Glutamatergic neuron (in vitro differentiated cells): ENCODE data around the gene PTK7. TPM values are rescaled to one million over a fixed set of nuclear protein-coding genes. Genes with fewer than 3 reads are reported as not detected.

Experiments
- DNase-seq: peaks from one replicate; pipeline ENCODE4 v3.0.0; 2022
- H3K27ac Mint-ChIP-seq: one replicate; pipeline ENCODE4 v1.8.0; 2020; ENCODE audit warnings: mild to moderate bottlenecking, mixed read lengths, inconsistent platforms; ENCODE audit not compliant: unreplicated experiment
- H3K27me3 Mint-ChIP-seq: one replicate; pipeline ENCODE4 v1.8.0; 2020; ENCODE audit warnings: mild to moderate bottlenecking, moderate library complexity, mixed read lengths, inconsistent platforms; ENCODE audit not compliant: unreplicated experiment
- H3K36me3 Mint-ChIP-seq: one replicate; pipeline ENCODE4 v1.8.0; 2020; ENCODE audit warnings: mild to moderate bottlenecking, mixed read lengths, inconsistent platforms; ENCODE audit not compliant: unreplicated experiment
- H3K4me1 Mint-ChIP-seq: one replicate; pipeline ENCODE4 v1.8.0; 2020; ENCODE audit warnings: mild to moderate bottlenecking, low read depth, mixed read lengths, inconsistent platforms; ENCODE audit not compliant: unreplicated experiment
- H3K4me3 Mint-ChIP-seq: one replicate; pipeline ENCODE4 v1.8.0; 2020; ENCODE audit warnings: mild to moderate bottlenecking, mixed read lengths, inconsistent platforms; ENCODE audit not compliant: unreplicated experiment
- H3K9me3 Mint-ChIP-seq: one replicate; pipeline ENCODE4 v1.8.0; 2020; ENCODE audit warnings: mild to moderate bottlenecking, moderate library complexity, mixed read lengths, inconsistent platforms; ENCODE audit not compliant: unreplicated experiment
- total RNA-seq: library from RNA; stranded (reverse); fragmentation: NEBNext Ultra II Directional; extraction: Animal tissue kit (Norgen Biotek cat#: 25700); gene quantifications from one replicate; pipeline ENCODE4 v1.2.1, GENCODE V29; 2021; ENCODE audit not compliant: unreplicated experiment
- TF ChIP-seq, protein P1 (sequence below): fragments of 200-600 bp; sonication (generic); IDR thresholded peaks from one replicate; pipeline ENCODE4 v1.5.0; 2021; ENCODE audit not compliant: partially characterized antibody, unreplicated experiment

The PTK7 gene
- total RNA-seq, 1 donor from 2014 or later: 166 TPM

DNA sequence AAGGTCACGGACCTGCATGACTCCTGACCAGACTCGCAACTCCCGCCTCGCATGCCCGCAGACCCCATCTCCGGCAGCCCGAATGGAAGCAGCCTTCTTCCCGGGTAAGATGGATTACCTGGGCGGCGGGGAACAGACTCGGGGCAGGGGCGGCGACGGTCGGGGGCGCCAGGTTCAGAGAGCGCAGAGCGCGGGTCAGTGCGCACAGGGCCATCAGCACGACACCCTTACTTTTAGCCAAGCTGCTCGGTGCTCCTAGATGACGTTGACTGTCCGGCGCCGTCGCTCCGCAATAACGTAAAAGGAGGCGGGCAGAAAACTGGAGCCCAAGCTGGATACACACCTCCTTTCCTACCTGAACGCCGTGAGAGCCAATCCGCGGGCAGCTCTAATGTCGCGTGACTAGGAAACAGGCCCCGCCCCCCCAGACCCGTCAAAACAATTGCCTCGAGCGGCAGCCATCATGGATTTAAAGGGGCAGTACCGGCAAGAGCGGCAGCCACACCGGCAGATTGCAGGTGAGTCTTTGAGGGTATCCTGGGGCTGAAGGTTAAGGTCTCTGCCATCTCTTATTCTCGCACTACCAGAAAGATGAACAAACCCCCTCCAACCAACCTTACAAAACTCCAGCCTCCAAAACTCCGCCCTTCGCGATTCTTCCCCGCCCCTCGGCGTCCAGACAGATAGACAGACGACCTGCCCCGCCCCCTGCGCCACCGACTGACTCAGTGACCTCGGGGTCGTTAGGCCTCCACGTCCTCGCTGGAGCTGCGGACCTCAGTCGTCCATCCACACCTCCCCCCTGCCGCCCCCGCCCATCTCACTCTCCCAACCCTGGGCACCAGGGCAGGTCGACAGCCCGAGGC, 16.7 kb upstream of the PTK7 start, which contains the start of the genes KLC4 and MRPL2:
TSS of gene KLC4 (plus strand) at position 464 of the 866 bp plus-strand sequence. CDS start 1,705 bp downstream, outside the sequence.
TSS of gene MRPL2 (minus strand) at position 267 of the 866 bp plus-strand sequence. CDS start at position 214, 53 bp downstream.
- Mint-ChIP-seq H3K36me3 (no peaks in the 10 kb centered on the region), H3K27ac (peak within 1 kb of the TSS; percentile 95), H3K4me3 (peak within 1 kb of the TSS; percentile 94), H3K4me1 (peaks cover 9% of the 10 kb centered on the region), H3K9me3 (peaks cover 12% of the 10 kb centered on the region), H3K27me3 (no peaks in the 10 kb centered on the region)
- TF ChIP-seq, protein P1, sequence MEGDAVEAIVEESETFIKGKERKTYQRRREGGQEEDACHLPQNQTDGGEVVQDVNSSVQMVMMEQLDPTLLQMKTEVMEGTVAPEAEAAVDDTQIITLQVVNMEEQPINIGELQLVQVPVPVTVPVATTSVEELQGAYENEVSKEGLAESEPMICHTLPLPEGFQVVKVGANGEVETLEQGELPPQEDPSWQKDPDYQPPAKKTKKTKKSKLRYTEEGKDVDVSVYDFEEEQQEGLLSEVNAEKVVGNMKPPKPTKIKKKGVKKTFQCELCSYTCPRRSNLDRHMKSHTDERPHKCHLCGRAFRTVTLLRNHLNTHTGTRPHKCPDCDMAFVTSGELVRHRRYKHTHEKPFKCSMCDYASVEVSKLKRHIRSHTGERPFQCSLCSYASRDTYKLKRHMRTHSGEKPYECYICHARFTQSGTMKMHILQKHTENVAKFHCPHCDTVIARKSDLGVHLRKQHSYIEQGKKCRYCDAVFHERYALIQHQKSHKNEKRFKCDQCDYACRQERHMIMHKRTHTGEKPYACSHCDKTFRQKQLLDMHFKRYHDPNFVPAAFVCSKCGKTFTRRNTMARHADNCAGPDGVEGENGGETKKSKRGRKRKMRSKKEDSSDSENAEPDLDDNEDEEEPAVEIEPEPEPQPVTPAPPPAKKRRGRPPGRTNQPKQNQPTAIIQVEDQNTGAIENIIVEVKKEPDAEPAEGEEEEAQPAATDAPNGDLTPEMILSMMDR: no peak
- peak; percentile 96 for DNase-seq

DNA sequence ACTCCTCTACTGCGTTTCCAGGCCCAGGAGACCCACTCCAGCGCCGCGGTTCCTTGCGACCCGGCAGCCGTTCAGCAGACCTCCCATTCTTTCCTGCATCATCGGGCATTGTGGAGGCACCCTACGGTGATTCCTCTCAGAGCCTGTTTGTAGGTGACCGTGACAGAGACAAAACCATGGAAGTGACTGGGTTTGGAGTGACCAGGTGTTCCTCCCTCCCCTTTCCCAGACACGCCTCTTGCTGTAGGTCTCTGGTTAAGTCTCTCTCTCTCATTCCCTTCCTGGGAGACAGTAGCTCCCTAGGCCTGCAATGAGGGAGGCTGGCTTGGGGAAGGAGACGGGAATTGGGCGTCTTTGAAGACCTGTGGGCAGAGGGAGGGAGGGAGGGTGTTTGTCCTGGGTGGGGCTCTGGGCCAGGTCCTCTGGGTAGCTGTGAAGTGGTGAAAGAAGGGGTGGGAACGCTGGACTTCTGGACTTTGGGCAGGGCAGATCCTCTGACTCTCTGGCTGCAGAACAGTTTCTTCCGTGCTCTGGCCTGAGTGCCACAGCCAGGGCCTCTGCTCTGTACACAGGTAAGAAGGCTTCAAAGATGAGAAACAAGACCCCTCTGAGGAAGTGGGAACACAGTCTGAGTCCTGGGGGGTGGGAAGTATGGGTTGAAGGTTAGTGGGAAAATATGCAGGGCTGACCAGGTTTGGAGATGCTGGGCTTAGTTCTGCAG, 15.9 kb upstream of the PTK7 start:
- DNase-seq: no peak
- H3K27me3 Mint-ChIP-seq: no peaks in the 10 kb centered on the region
- peaks cover 14% of the 10 kb centered on the region for H3K9me3 Mint-ChIP-seq
- peaks cover 9% of the 10 kb centered on the region for H3K4me1 Mint-ChIP-seq
- peak overlapping the region; percentile 94 for H3K4me3 Mint-ChIP-seq
- TF ChIP-seq, protein P1: no peak
- H3K36me3 Mint-ChIP-seq: no peaks in the 10 kb centered on the region
- peak overlapping the region; percentile 95 for H3K27ac Mint-ChIP-seq

DNA sequence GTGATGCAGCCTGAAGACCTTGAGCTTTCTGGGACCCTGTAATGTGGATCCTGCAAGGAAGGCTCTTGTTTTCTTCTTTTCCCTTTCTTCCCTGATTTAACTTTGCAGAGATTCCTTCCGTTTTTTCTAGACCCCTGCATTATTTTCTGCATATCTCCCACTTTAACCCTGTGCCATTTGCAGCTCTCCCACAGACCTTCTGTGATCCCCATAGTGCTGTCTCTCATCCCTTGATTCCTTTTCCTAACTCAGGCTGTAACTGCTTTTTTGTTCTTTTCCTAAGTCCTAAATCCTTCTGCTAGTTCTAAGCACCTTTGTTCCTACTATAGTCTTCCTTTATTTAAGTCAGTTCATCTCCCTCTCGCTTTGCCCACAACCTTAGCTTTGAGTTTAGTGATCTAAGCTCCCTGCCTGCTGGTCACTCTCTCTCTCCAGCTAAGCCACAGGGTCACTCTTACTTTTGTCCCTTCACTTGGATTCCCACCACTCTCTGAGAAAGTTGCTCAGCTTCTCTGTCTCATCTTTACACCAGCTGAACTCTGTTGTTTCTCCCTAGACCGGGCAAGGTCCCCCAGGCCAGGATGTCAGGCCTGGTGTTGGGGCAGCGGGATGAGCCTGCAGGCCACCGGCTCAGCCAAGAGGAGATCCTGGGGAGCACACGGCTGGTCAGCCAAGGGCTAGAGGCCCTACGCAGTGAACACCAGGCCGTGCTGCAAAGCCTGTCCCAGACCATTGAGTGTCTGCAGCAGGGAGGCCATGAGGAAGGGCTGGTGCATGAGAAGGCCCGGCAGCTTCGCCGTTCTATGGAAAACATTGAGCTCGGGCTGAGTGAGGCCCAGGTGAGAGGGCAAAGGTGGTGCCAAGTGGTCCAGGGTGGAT, 15.1 kb upstream of the PTK7 start:
- DNase-seq: no peak
- Mint-ChIP-seq H3K4me3 (peak overlapping the region; percentile 94), H3K4me1 (peaks cover 9% of the 10 kb centered on the region), H3K27me3 (no peaks in the 10 kb centered on the region), H3K9me3 (peaks cover 14% of the 10 kb centered on the region), H3K27ac (peak overlapping the region; percentile 21), H3K36me3 (no peaks in the 10 kb centered on the region)
- TF ChIP-seq, protein P1: no peak

DNA sequence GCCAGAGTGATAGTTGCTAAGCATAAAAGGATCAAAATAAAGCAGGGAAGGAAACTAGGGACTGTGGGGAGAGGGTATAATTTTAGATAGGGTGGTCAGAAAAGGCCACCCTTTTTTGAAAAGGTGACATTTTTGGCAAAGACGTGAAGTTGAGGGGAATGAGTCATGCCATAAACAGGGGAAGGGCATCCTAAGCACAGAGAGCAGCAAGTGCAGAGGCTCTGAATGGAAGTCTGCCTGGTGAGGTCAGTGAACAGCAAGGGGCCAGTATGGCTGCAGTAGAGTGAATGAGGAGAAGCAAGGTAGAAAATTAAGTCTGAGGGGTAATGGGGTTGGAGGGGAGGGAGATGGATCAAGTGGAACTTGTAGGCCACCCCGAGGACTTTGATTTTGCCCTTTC, 14.3 kb upstream of the PTK7 start:
- no peaks in the 10 kb centered on the region for H3K27me3 Mint-ChIP-seq
- peaks cover 9% of the 10 kb centered on the region for H3K4me1 Mint-ChIP-seq
- peaks cover 14% of the 10 kb centered on the region for H3K9me3 Mint-ChIP-seq
- no peak overlapping the region for H3K27ac Mint-ChIP-seq
- H3K4me3 Mint-ChIP-seq: no peak overlapping the region
- no peak for DNase-seq
- TF ChIP-seq, protein P1: no peak
- no peaks in the 10 kb centered on the region for H3K36me3 Mint-ChIP-seq
